Suprapubic skin (tissue), 4 donors: ENCODE data around the gene KIF6. TPM values are rescaled to one million over a fixed set of nuclear protein-coding genes. Genes with fewer than 3 reads are reported as not detected.

Experiments
- DNase-seq, 2 donors: peaks; one replicate each; pipeline ENCODE4 v3.0.0-alpha.2; 2019; ENCODE audit warnings: low spot score in 2 of 2
- H3K27ac ChIP-seq: fragments of 200-600 bp; sonication (generic); one replicate; pipeline ENCODE4 v1.5.1; 2019
- H3K27me3 ChIP-seq: fragments of 200-600 bp; sonication (generic); one replicate; pipeline ENCODE4 v1.5.1; 2019
- H3K36me3 ChIP-seq: fragments of 200-600 bp; sonication (generic); one replicate; pipeline ENCODE4 v1.5.1; 2019
- H3K4me1 ChIP-seq: fragments of 200-600 bp; sonication (generic); one replicate; pipeline ENCODE4 v1.5.1; 2019
- H3K4me3 ChIP-seq: fragments of 200-600 bp; sonication (generic); one replicate; pipeline ENCODE4 v1.5.1; 2019; ENCODE audit warnings: mild to moderate bottlenecking
- H3K9me3 ChIP-seq: fragments of 200-600 bp; sonication (generic); one replicate; pipeline ENCODE4 v1.5.1; 2019
- EP300 ChIP-seq: sonication (generic); formaldehyde crosslinking; IDR thresholded peaks from one replicate; pipeline ENCODE4 v1.6.1; 2017; ENCODE audit warnings: antibody characterized with exemption
- POLR2A ChIP-seq, 2 donors: fragments of 450-650 bp; IDR thresholded peaks; one replicate each; pipeline ENCODE4 v1.6.1; 2017; ENCODE audit warnings: antibody characterized with exemption in 2 of 2, mild to moderate bottlenecking in 2 of 2, moderate library complexity in 2 of 2
- POLR2AphosphoS5 ChIP-seq, 3 donors: sonication (generic); formaldehyde crosslinking; IDR thresholded peaks; one replicate each; pipeline ENCODE4 v1.6.1; 2017; ENCODE audit warnings: antibody characterized with exemption in 3 of 3
- WGBS: methylation state at CpG from one replicate; pipeline ENCODE4 v1.1.5; 2018; 5-methylcytosine and 5-hydroxymethylcytosine counted together
- total RNA-seq, 4 donors: library from RNA; depleted of rRNA; stranded (reverse); fragments of >200 nt; gene quantifications; one replicate each; pipeline ENCODE4 v1.1.0, GENCODE V29; 2016
- TF ChIP-seq, protein P1 (sequence below), 2 donors: fragments of 200-600 bp in 1 of 2; fragments of 450-650 bp in 1 of 2; sonication (generic) in 1 of 2; IDR thresholded peaks; one replicate each; pipeline ENCODE4 v1.5.1; 2016 to 2019; ENCODE audit warnings: antibody characterized with exemption in 2 of 2, mild to moderate bottlenecking in 1 of 2, moderate library complexity in 1 of 2

Gene KIF6
- total RNA-seq, 4 donors from 2014 or later, result 0.18 to 1.1 TPM; not detected in 2

DNA sequence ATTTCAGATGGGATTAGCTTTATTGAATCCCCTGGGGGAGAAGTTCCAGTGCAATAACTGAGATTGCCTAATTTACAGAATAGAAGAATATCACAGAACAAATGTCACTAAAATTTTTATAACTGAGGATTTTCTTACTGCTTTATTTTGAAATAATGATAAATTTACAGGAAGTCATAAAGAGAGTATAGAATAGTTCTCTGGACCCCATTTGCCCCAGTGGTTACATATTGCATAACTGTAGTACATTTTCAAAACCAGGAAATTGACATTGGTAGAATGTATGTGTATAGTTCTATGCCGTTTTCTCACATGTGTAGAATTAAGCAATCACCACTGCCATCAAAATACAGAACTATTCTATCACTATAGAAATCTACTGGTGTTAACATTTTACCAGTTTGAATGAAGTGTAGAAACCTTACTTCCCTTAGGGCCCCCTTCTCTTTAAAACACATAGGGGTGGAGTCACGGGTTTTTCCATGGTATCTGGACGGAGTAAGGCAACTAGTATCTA, 18.3 kb downstream of the KIF6 start:
- WGBS, result 34% methylated on average over 3 of the region's 3 CpGs
- TF ChIP-seq POLR2A (IDR thresholded peaks at IDR 0.05), result no peak
- no peak for TF ChIP-seq EP300
- TF ChIP-seq, protein P1, sequence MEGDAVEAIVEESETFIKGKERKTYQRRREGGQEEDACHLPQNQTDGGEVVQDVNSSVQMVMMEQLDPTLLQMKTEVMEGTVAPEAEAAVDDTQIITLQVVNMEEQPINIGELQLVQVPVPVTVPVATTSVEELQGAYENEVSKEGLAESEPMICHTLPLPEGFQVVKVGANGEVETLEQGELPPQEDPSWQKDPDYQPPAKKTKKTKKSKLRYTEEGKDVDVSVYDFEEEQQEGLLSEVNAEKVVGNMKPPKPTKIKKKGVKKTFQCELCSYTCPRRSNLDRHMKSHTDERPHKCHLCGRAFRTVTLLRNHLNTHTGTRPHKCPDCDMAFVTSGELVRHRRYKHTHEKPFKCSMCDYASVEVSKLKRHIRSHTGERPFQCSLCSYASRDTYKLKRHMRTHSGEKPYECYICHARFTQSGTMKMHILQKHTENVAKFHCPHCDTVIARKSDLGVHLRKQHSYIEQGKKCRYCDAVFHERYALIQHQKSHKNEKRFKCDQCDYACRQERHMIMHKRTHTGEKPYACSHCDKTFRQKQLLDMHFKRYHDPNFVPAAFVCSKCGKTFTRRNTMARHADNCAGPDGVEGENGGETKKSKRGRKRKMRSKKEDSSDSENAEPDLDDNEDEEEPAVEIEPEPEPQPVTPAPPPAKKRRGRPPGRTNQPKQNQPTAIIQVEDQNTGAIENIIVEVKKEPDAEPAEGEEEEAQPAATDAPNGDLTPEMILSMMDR (IDR thresholded peaks at IDR 0.05), result no peak
- no peak for TF ChIP-seq POLR2AphosphoS5 (IDR thresholded peaks at IDR 0.05)
- no peaks in the 10 kb centered on the region for H3K9me3 ChIP-seq
- no peaks in the 10 kb centered on the region for H3K4me1 ChIP-seq
- H3K4me3 ChIP-seq, result no peak overlapping the region
- no peaks in the 10 kb centered on the region for H3K27me3 ChIP-seq
- no peak overlapping the region for H3K27ac ChIP-seq
- no peaks in the 10 kb centered on the region for H3K36me3 ChIP-seq
- no peak for DNase-seq

DNA sequence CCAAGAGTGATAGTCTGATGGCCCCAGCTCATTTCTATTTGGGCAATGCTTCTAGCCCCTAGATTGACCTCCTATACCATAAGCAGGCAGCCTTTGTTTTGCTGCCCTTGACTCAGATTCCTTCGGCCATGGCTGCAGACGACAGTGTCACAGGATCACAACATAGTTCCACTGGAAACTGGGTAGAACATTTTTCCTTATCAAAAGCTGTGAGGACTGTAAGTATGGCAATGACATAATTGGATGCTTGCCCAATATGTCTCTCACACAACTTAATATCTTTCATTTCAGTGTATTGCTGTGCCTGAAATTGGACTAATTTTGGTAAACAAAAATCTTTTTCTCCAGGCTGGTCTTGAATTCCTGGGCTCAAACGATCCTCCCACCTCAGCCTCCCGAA, 22.9 kb downstream of the KIF6 start:
- Histone ChIP-seq H3K27ac (no peak overlapping the region), H3K4me3 (no peak overlapping the region), H3K4me1 (peaks cover 4% of the 10 kb centered on the region), H3K9me3 (no peaks in the 10 kb centered on the region), H3K27me3 (no peaks in the 10 kb centered on the region), H3K36me3 (no peaks in the 10 kb centered on the region)
- no peak for DNase-seq
- TF ChIP-seq POLR2A (IDR thresholded peaks at IDR 0.05), result no peak
- no peak for TF ChIP-seq EP300
- TF ChIP-seq, protein P1 (IDR thresholded peaks at IDR 0.05), result no peak
- TF ChIP-seq POLR2AphosphoS5 (IDR thresholded peaks at IDR 0.05), result no peak
- 84% methylated on average over 4 of the region's 4 CpGs for WGBS

DNA sequence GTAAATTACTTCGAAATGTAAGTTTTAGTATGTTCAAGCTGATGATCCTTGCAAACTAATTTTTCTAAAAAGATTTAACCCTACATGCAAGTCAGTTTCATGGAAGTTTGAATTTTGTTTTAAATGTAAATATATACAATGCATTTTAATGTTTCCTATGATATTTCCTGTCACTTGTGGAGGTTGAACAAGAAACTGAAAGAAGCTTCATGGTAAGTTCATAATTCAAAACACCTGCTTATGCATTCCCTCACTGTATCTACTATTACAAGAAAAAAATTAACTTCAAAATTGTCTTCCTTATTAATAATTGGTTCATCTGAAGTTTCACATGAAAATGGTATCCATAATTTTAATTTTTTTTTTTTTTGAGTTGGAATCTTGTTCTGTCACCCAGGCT, 24.8 kb downstream of the KIF6 start:
- 93% methylated on average over 1 of the region's 1 CpG for WGBS
- Histone ChIP-seq H3K4me3 (no peak overlapping the region), H3K9me3 (no peaks in the 10 kb centered on the region), H3K27ac (no peak overlapping the region), H3K36me3 (no peaks in the 10 kb centered on the region), H3K27me3 (no peaks in the 10 kb centered on the region), H3K4me1 (peaks cover 4% of the 10 kb centered on the region)
- no peak for DNase-seq
- no peak for TF ChIP-seq POLR2A (IDR thresholded peaks at IDR 0.05)
- TF ChIP-seq POLR2AphosphoS5 (IDR thresholded peaks at IDR 0.05), result no peak
- TF ChIP-seq, protein P1 (IDR thresholded peaks at IDR 0.05), result no peak
- TF ChIP-seq EP300, result no peak

DNA sequence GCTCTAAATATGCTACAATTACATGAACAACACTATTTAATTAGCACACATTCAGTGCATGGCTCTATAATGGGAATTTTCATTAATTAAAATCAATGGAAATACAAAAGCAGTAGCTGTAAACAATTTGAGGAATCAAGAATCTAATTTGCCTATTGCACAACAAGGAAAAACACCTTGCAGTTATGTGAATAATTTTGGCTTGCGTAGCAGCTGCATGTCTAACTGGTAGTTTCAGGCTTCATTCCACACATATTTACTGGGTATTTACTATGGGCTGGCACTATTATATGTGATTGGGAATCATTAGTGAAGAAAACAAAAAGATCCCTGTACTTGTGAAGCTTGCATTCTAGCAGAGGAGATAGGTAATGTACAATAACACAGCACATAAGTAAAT, 26.4 kb downstream of the KIF6 start:
- Histone ChIP-seq H3K4me1 (peaks cover 4% of the 10 kb centered on the region), H3K36me3 (no peaks in the 10 kb centered on the region), H3K27ac (no peak overlapping the region), H3K9me3 (no peaks in the 10 kb centered on the region), H3K27me3 (no peaks in the 10 kb centered on the region), H3K4me3 (no peak overlapping the region)
- 46% methylated on average over 1 of the region's 1 CpG for WGBS
- TF ChIP-seq, protein P1 (IDR thresholded peaks at IDR 0.05), result no peak
- TF ChIP-seq POLR2AphosphoS5 (IDR thresholded peaks at IDR 0.05), result no peak
- no peak for TF ChIP-seq EP300
- no peak for TF ChIP-seq POLR2A (IDR thresholded peaks at IDR 0.05)
- DNase-seq, result no peak

DNA sequence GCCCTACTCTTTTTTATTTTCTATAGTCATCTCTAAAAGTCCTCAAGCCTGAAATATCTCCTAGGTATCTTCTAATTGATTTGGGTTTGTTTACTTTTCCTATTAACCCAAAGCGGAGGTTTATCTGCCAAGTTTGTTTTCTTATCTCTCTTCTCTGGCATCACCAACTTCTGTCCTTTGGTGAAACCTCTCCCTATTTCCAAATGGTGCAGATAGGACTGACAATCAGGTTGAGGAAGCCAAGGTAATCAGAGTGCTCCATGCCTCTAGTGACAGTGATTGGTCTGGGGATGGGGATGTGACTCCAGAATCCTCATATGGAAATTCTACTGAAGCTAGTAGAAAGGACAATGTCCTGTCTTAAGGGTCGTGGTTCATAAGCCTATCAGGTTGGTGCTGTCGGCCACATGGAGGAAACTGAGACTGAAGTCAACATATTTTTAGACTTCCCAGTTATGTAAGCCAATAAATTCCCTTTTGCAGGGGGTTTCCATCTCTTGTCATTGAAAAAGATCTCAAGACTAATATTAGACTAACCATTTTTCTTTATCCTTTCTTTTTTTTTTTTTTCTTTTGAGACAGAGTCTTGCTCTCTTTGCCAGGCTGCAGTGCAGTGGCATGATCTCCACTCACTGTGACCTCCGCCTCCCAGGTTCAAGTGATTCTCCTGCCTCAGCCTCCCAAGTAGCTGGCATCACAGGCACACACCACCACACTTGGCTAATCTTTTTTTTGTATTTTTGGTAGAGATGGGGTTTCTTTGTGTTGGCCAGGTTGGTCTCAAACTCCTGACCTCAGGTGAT, 28.0 kb downstream of the KIF6 start:
- no peaks in the 10 kb centered on the region for H3K36me3 ChIP-seq
- WGBS, result 81% methylated on average over 4 of the region's 4 CpGs
- peaks cover 4% of the 10 kb centered on the region for H3K4me1 ChIP-seq
- H3K9me3 ChIP-seq, result no peaks in the 10 kb centered on the region
- no peaks in the 10 kb centered on the region for H3K27me3 ChIP-seq
- H3K4me3 ChIP-seq, result no peak overlapping the region
- no peak for TF ChIP-seq POLR2A (IDR thresholded peaks at IDR 0.05)
- TF ChIP-seq, protein P1 (IDR thresholded peaks at IDR 0.05), result no peak
- TF ChIP-seq POLR2AphosphoS5 (IDR thresholded peaks at IDR 0.05), result no peak
- no peak for TF ChIP-seq EP300
- no peak for DNase-seq
- H3K27ac ChIP-seq, result no peak overlapping the region
